ENCODE measurements around the gene FXYD2.

- TF ChIP-seq SPI1 (IDR thresholded peaks at IDR 0.05; ENCODE audit: borderline replicate concordance, insufficient read depth, low read depth, low read length) (no peak), ASH2L (IDR thresholded peaks at IDR 0.05; ENCODE audit: borderline replicate concordance, low read depth) (no peak), TCF3 (IDR thresholded peaks at IDR 0.05; ENCODE audit: borderline replicate concordance, insufficient read depth, low read depth, low read length) (no peak), BCL11A (IDR thresholded peaks at IDR 0.05; ENCODE audit: low read depth, low read length) (no peak)
These were observed 31.6 kb downstream of the FXYD2 start for GRCh38 chr11:117792992-117793391.
